Neuron (in vitro differentiated cells): Measurements from ENCODE around the gene FASLG.
"Not testable (repeated sequence)": the region's sequence is repeated elsewhere in the genome, so short reads cannot be mapped to it uniquely, and the experiment has no call there.

Source experiments
- H2AFZ ChIP-seq: one replicate; pipeline ENCODE4 v1.6.1; 2013; ENCODE audit warnings: low read depth, mild to moderate bottlenecking, inconsistent platforms, low read length, moderate library complexity
- H3K27me3 ChIP-seq: one replicate; pipeline ENCODE4 v1.6.1; 2013; ENCODE audit warnings: low read length; ENCODE audit not compliant: insufficient read depth
- H3K36me3 ChIP-seq: one replicate; pipeline ENCODE4 v1.6.1; 2013; ENCODE audit warnings: low read length; ENCODE audit not compliant: insufficient read depth
- H3K4me1 ChIP-seq: one replicate; pipeline ENCODE4 v1.6.1; 2013; ENCODE audit warnings: low read length; ENCODE audit not compliant: insufficient read depth
- H3K4me3 ChIP-seq: 2 replicates; pipeline ENCODE4 v1.5.1; 2013; ENCODE audit warnings: mild to moderate bottlenecking, low read length, moderate library complexity
- H3K9me3 ChIP-seq: one replicate; pipeline ENCODE4 v1.6.1; 2013; ENCODE audit warnings: low read length

FASLG gene

GRCh38 chr1:172674831-172675613 lies 16.1 kb downstream of the FASLG start:
- Histone ChIP-seq H3K4me3 (no peak overlapping the region), H3K36me3 (no peaks in the 10 kb centered on the region), H2AFZ (no peak overlapping the region), H3K27me3 (no peaks in the 10 kb centered on the region), H3K9me3 (no peaks in the 10 kb centered on the region), H3K4me1 (no peaks in the 10 kb centered on the region)

- H3K36me3 ChIP-seq = no peaks in the 10 kb centered on the region
- H3K4me3 ChIP-seq = no peak overlapping the region
- H2AFZ ChIP-seq = no peak overlapping the region
- peaks cover 12% of the 10 kb centered on the region for H3K4me1 ChIP-seq
- H3K9me3 ChIP-seq = no peaks in the 10 kb centered on the region
- H3K27me3 ChIP-seq = no peaks in the 10 kb centered on the region
Measured at GRCh38 chr1:172679000-172679772, 20.3 kb downstream of the FASLG start.

GRCh38 chr1:172680244-172680643 lies 21.3 kb downstream of the FASLG start:
- Histone ChIP-seq H3K4me3 (no peak overlapping the region), H2AFZ (no peak overlapping the region), H3K4me1 (peaks cover 12% of the 10 kb centered on the region), H3K9me3 (no peaks in the 10 kb centered on the region), H3K36me3 (no peaks in the 10 kb centered on the region), H3K27me3 (no peaks in the 10 kb centered on the region)

GRCh38 chr1:172680733-172681275 lies 21.9 kb downstream of the FASLG start:
- no peak overlapping the region for H3K4me3 ChIP-seq
- H3K36me3 ChIP-seq = no peaks in the 10 kb centered on the region
- peaks cover 12% of the 10 kb centered on the region for H3K4me1 ChIP-seq
- no peaks in the 10 kb centered on the region for H3K27me3 ChIP-seq
- H2AFZ ChIP-seq = no peak overlapping the region
- no peaks in the 10 kb centered on the region for H3K9me3 ChIP-seq

GRCh38 chr1:172682812-172683211 lies 23.9 kb downstream of the FASLG start:
- no peak overlapping the region for H2AFZ ChIP-seq
- H3K36me3 ChIP-seq = no peaks in the 10 kb centered on the region
- H3K4me3 ChIP-seq = no peak overlapping the region
- H3K27me3 ChIP-seq = no peaks in the 10 kb centered on the region
- H3K9me3 ChIP-seq = no peaks in the 10 kb centered on the region
- H3K4me1 ChIP-seq = peaks cover 12% of the 10 kb centered on the region

- Histone ChIP-seq H3K36me3 (no peaks in the 10 kb centered on the region), H3K4me1 (peaks cover 12% of the 10 kb centered on the region), H3K9me3 (no peaks in the 10 kb centered on the region), H3K27me3 (no peaks in the 10 kb centered on the region), H2AFZ (no peak overlapping the region), H3K4me3 (no peak overlapping the region)
Measured at GRCh38 chr1:172686143-172686542, 27.2 kb downstream of the FASLG start.

GRCh38 chr1:172688428-172689085 lies 29.7 kb downstream of the FASLG start:
- H3K27me3 ChIP-seq, H2AFZ ChIP-seq, H3K36me3 ChIP-seq, H3K9me3 ChIP-seq, H3K4me3 ChIP-seq, H3K4me1 ChIP-seq: not testable (repeated sequence)

GRCh38 chr1:172690925-172691324 lies 32.0 kb downstream of the FASLG start:
- not testable (repeated sequence) for H3K36me3 ChIP-seq, H2AFZ ChIP-seq, H3K9me3 ChIP-seq, H3K27me3 ChIP-seq, H3K4me1 ChIP-seq, H3K4me3 ChIP-seq

GRCh38 chr1:172697534-172698002 lies 38.7 kb downstream of the FASLG start:
- H2AFZ ChIP-seq = no peak overlapping the region
- no peaks in the 10 kb centered on the region for H3K9me3 ChIP-seq
- no peak overlapping the region for H3K4me3 ChIP-seq
- H3K27me3 ChIP-seq = peaks cover 3% of the 10 kb centered on the region
- peaks cover 7% of the 10 kb centered on the region for H3K4me1 ChIP-seq
- H3K36me3 ChIP-seq = no peaks in the 10 kb centered on the region

- H3K36me3 ChIP-seq = no peaks in the 10 kb centered on the region
- no peak overlapping the region for H2AFZ ChIP-seq
- peaks cover 7% of the 10 kb centered on the region for H3K4me1 ChIP-seq
- peaks cover 3% of the 10 kb centered on the region for H3K27me3 ChIP-seq
- no peak overlapping the region for H3K4me3 ChIP-seq
- no peaks in the 10 kb centered on the region for H3K9me3 ChIP-seq
Measured at GRCh38 chr1:172698224-172698623, 39.3 kb downstream of the FASLG start.

- H2AFZ ChIP-seq = no peak overlapping the region
- H3K4me3 ChIP-seq = no peak overlapping the region
- H3K36me3 ChIP-seq = no peaks in the 10 kb centered on the region
- peaks cover 7% of the 10 kb centered on the region for H3K4me1 ChIP-seq
- no peaks in the 10 kb centered on the region for H3K9me3 ChIP-seq
- peaks cover 3% of the 10 kb centered on the region for H3K27me3 ChIP-seq
Measured at GRCh38 chr1:172699111-172699510, 40.2 kb downstream of the FASLG start.

GRCh38 chr1:172699695-172700227 lies 40.9 kb downstream of the FASLG start:
- Histone ChIP-seq H3K4me1 (peaks cover 12% of the 10 kb centered on the region), H3K9me3 (no peaks in the 10 kb centered on the region), H2AFZ (no peak overlapping the region), H3K36me3 (no peaks in the 10 kb centered on the region), H3K4me3 (no peak overlapping the region), H3K27me3 (peaks cover 3% of the 10 kb centered on the region)

- H3K27me3 ChIP-seq = peaks cover 2% of the 10 kb centered on the region
- H2AFZ ChIP-seq = no peak overlapping the region
- H3K36me3 ChIP-seq = no peaks in the 10 kb centered on the region
- H3K4me3 ChIP-seq = no peak overlapping the region
- H3K4me1 ChIP-seq = peaks cover 13% of the 10 kb centered on the region
- H3K9me3 ChIP-seq = no peaks in the 10 kb centered on the region
Measured at GRCh38 chr1:172700556-172700955, 41.7 kb downstream of the FASLG start.
